ENCODE results near the gene NRXN3. TPM values are rescaled to one million over a fixed set of nuclear protein-coding genes. Genes with fewer than 3 reads are reported as not detected.

NRXN3 gene
- total and polyA plus RNA-seq, 2 of the 13 experiments (the other 11 are each of a cell fraction or from before 2014, with no cell fraction given): 0.03 TPM; not detected in 1

DNA sequence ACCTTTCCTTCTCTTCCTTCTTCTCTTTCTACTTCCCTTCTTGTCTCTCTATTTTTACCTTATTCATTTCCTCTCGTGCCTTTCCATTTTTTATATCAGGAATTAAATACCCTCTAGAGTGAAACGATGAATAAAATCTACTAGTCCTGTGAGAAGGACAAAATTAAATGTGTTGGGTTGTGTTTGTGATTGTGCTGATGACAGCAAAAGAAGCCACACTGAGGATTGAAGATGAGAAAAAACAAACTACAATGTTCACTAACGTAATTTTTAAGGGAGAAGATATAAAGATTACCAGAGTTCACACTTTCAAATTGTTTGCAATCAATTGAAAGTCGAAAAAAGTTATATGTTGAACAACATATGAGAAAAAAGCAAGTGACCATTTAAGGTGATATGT is 1029.0 kb downstream of the NRXN3 start:
- Histone ChIP-seq H3K27me3 (ENCODE audit: control insufficient read depth in 1 of 2, insufficient read depth in 2 of 2, low read length in 2 of 2) (no peaks in the 10 kb centered on the region), H3K9ac (ENCODE audit: insufficient read depth, low read depth, low read length) (no peak overlapping the region), H3K9me3 (ENCODE audit: low read length) (peaks cover 92% of the 10 kb centered on the region), H2AFZ (ENCODE audit: low read length) (no peak overlapping the region), H3K4me3 (replicated peaks in 1 of 3; ENCODE audit: insufficient read depth in 1 of 3, low read depth in 2 of 3, low read length in 3 of 3) (no peak overlapping the region), H3K79me2 (ENCODE audit: insufficient read depth, low read length) (no peaks in the 10 kb centered on the region), H4K20me1 (ENCODE audit: insufficient read depth, low read length) (no peaks in the 10 kb centered on the region), H3K36me3 (replicated peaks in 1 of 2; ENCODE audit: control insufficient read depth in 1 of 2, insufficient read depth in 2 of 2, low read length in 2 of 2) (no peaks in the 10 kb centered on the region), H3K4me2 (ENCODE audit: low read depth, low read length) (no peak overlapping the region), H3K27ac (ENCODE audit: extremely low read length, insufficient read depth, low read length) (no peak overlapping the region), H3K4me1 (ENCODE audit: insufficient read depth, low read length) (no peaks in the 10 kb centered on the region)
- ChIA-PET POLR2A (no interaction called here), CTCF (ENCODE audit: low intra/inter-chr PET ratio, low total read pairs) (no interaction called here)
- no peak for ATAC-seq
- TF ChIP-seq, protein P1, sequence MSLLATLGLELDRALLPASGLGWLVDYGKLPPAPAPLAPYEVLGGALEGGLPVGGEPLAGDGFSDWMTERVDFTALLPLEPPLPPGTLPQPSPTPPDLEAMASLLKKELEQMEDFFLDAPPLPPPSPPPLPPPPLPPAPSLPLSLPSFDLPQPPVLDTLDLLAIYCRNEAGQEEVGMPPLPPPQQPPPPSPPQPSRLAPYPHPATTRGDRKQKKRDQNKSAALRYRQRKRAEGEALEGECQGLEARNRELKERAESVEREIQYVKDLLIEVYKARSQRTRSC (CRISPR knock-in tag; IDR thresholded peaks at IDR 0.05; ENCODE audit: low read depth): no peak
- peak in 1 of 2 experiments; percentile 58; a peak in 2 of 4 replicates for TF ChIP-seq MAFK (conservative IDR thresholded peaks at IDR 0.05 in 1 of 2, IDR thresholded peaks at IDR 0.05 in 1 of 2; ENCODE audit: low read length in 2 of 2)
- intact Hi-C loops (cut with micrococcal nuclease; ENCODE audit: unreplicated experiment): no loop called here
- BruUV-seq (replicated peaks): no TSS peak
- 3% methylated on average over 4 of the region's 4 CpGs for WGBS (ENCODE audit: low lambda C conversion rate)
- FAIRE-seq: no peak
- DNase-seq (ENCODE audit: low spot score): no peak
- in situ Hi-C loops (cut with HindIII; ENCODE audit: extremely low pct_ligation_motif_present, low pct_unique_long_range_greater_than_20kb): no loop called here

- POLR2A ChIA-PET: no interaction called here
- Histone ChIP-seq H3K27ac (ENCODE audit: extremely low read length, insufficient read depth, low read length) (no peak overlapping the region), H3K9me3 (ENCODE audit: low read length) (peaks cover 83% of the 10 kb centered on the region), H2AFZ (ENCODE audit: low read length) (no peak overlapping the region), H3K4me2 (ENCODE audit: low read depth, low read length) (no peak overlapping the region), H3K27me3 (ENCODE audit: control insufficient read depth in 1 of 2, insufficient read depth in 2 of 2, low read length in 2 of 2) (no peaks in the 10 kb centered on the region), H3K79me2 (ENCODE audit: insufficient read depth, low read length) (no peaks in the 10 kb centered on the region), H3K36me3 (replicated peaks in 1 of 2; ENCODE audit: control insufficient read depth in 1 of 2, insufficient read depth in 2 of 2, low read length in 2 of 2) (no peaks in the 10 kb centered on the region), H3K9ac (ENCODE audit: insufficient read depth, low read depth, low read length) (no peak overlapping the region), H3K4me3 (replicated peaks in 1 of 3; ENCODE audit: insufficient read depth in 1 of 3, low read depth in 2 of 3, low read length in 3 of 3) (no peak overlapping the region), H4K20me1 (ENCODE audit: insufficient read depth, low read length) (no peaks in the 10 kb centered on the region), H3K4me1 (ENCODE audit: insufficient read depth, low read length) (no peaks in the 10 kb centered on the region)
- in situ Hi-C loops (cut with HindIII; ENCODE audit: extremely low pct_ligation_motif_present, low pct_unique_long_range_greater_than_20kb) (no loop called here), intact Hi-C loops (cut with micrococcal nuclease; ENCODE audit: unreplicated experiment) (no loop called here)
- no peak for DNase-seq (ENCODE audit: low spot score)
- 5% methylated on average over 3 of the region's 3 CpGs for WGBS (ENCODE audit: low lambda C conversion rate)
- BruUV-seq (replicated peaks): no TSS peak
- no peak for ATAC-seq
- CTCF ChIA-PET (ENCODE audit: low intra/inter-chr PET ratio, low total read pairs): no interaction called here
- FAIRE-seq: no peak
- TF ChIP-seq SOX13 (IDR thresholded peaks at IDR 0.05) (no peak), SOX13 (CRISPR knock-in tag; conservative IDR thresholded peaks at IDR 0.05 in 1 of 2, IDR thresholded peaks at IDR 0.05 in 1 of 2) (no peak), ZNF703 (CRISPR knock-in tag; IDR thresholded peaks at IDR 0.05; ENCODE audit: borderline replicate concordance) (no peak), ZNF674 (CRISPR knock-in tag; IDR thresholded peaks at IDR 0.05; ENCODE audit: low read depth) (no peak), SP140L (CRISPR knock-in tag; IDR thresholded peaks at IDR 0.05; ENCODE audit: borderline replicate concordance) (no peak), NBN (conservative IDR thresholded peaks at IDR 0.05) (no peak), ZNF17 (CRISPR knock-in tag; IDR thresholded peaks at IDR 0.05) (no peak), ZNF326 (CRISPR knock-in tag; IDR thresholded peaks at IDR 0.05; ENCODE audit: borderline replicate concordance) (no peak), MAFK (conservative IDR thresholded peaks at IDR 0.05 in 1 of 2, IDR thresholded peaks at IDR 0.05 in 1 of 2; ENCODE audit: low read length in 2 of 2) (no peak), TBX2 (CRISPR knock-in tag; IDR thresholded peaks at IDR 0.05; ENCODE audit: borderline replicate concordance) (no peak), NCOR1 (IDR thresholded peaks at IDR 0.05; ENCODE audit: borderline replicate concordance, low read length) (no peak), KDM3A (CRISPR knock-in tag; IDR thresholded peaks at IDR 0.05; ENCODE audit: low read depth) (no peak), MYNN (CRISPR knock-in tag; IDR thresholded peaks at IDR 0.05; ENCODE audit: low read depth) (no peak), HDAC2 (CRISPR knock-in tag; IDR thresholded peaks at IDR 0.05) (no peak), ZNF883 (CRISPR knock-in tag; IDR thresholded peaks at IDR 0.05; ENCODE audit: not compliant biosample characterization) (no peak)
- TF ChIP-seq, protein P2, sequence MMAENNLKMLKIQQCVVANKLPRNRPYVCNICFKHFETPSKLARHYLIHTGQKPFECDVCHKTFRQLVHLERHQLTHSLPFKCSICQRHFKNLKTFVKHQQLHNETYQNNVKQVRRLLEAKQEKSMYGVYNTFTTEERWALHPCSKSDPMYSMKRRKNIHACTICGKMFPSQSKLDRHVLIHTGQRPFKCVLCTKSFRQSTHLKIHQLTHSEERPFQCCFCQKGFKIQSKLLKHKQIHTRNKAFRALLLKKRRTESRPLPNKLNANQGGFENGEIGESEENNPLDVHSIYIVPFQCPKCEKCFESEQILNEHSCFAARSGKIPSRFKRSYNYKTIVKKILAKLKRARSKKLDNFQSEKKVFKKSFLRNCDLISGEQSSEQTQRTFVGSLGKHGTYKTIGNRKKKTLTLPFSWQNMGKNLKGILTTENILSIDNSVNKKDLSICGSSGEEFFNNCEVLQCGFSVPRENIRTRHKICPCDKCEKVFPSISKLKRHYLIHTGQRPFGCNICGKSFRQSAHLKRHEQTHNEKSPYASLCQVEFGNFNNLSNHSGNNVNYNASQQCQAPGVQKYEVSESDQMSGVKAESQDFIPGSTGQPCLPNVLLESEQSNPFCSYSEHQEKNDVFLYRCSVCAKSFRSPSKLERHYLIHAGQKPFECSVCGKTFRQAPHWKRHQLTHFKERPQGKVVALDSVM (CRISPR knock-in tag; IDR thresholded peaks at IDR 0.05): no peak
Observed at GRCh38 chr14:79201564-79202207, 1031.5 kb downstream of the NRXN3 start.

Measured in HepG2 (cell line).